AG04449 (cell line): ENCODE measurements around the gene LPP.

ENCODE experiments used
- CTCF ChIA-PET: fragments of 350-600 bp; formaldehyde crosslinking; extraction: SDS; loops from one replicate; lab custom pipeline; 2021; ENCODE audit warnings: antibody characterized with exemption; lab: Yijun Ruan, JAX
- POLR2A ChIA-PET: fragments of 400-600, 350-600 bp; formaldehyde crosslinking; extraction: SDS; loops from one replicate; lab custom pipeline; 2020; ENCODE audit warnings: antibody characterized with exemption, inconsistent platforms; lab: Yijun Ruan, JAX
- DNase-seq: peaks from one replicate; pipeline ENCODE4 v3.0.0-alpha.2; 2010; ENCODE audit warnings: low read depth, low spot score
- H3K4me3 ChIP-seq: 2 replicates; pipeline ENCODE4 v1.5.1; 2011; ENCODE audit warnings: low read depth, mild to moderate bottlenecking, control low read depth, low read length
- CTCF ChIP-seq: IDR thresholded peaks from one replicate; pipeline ENCODE4 v1.5.1; 2011; ENCODE audit warnings: mild to moderate bottlenecking, moderate library complexity, low read length, control low read depth, inconsistent platforms; ENCODE audit not compliant: insufficient read depth; ENCODE audit errors: missing control alignments

LPP gene

GRCh38 chr3:188875413-188875812 is 721.5 kb downstream of the LPP start:
- CTCF ChIA-PET, result interaction anchor here (0.9 kb wide), 1 partner anchor 12 kb away, joined by 3 read pairs; no protein-coding TSS in a partner anchor
- no peak for TF ChIP-seq CTCF
- POLR2A ChIA-PET, result no interaction called here
- H3K4me3 ChIP-seq, result no peak overlapping the region
- DNase-seq, result no peak

GRCh38 chr3:188876370-188876769 is 722.4 kb downstream of the LPP start:
- DNase-seq, result no peak
- TF ChIP-seq CTCF, result no peak
- ChIA-PET POLR2A (no interaction called here), CTCF (no interaction called here)
- H3K4me3 ChIP-seq, result no peak overlapping the region

- TF ChIP-seq CTCF, result no peak
- ChIA-PET POLR2A (no interaction called here), CTCF (no interaction called here)
- DNase-seq, result no peak
- H3K4me3 ChIP-seq, result no peak overlapping the region
Observed at GRCh38 chr3:188877381-188877780, 723.4 kb downstream of the LPP start.

- ChIA-PET POLR2A (no interaction called here), CTCF (no interaction called here)
- H3K4me3 ChIP-seq, result no peak overlapping the region
- DNase-seq, result no peak
- no peak for TF ChIP-seq CTCF
Observed at GRCh38 chr3:188878076-188878475, 724.1 kb downstream of the LPP start.

GRCh38 chr3:188881954-188882641 is 728.1 kb downstream of the LPP start:
- ChIA-PET CTCF (interaction anchor here (0.8 to 1.4 kb wide), 5 partner anchors 9 to 1142 kb away, joined by 3 read pairs; no protein-coding TSS in a partner anchor), POLR2A (interaction anchor here (0.7 to 1.2 kb wide), 3 partner anchors 9 to 65 kb away, joined by 3 to 4 read pairs (median 3); no protein-coding TSS in a partner anchor)
- peak; percentile 71 for DNase-seq
- no peak for TF ChIP-seq CTCF
- H3K4me3 ChIP-seq, result no peak overlapping the region

GRCh38 chr3:188884299-188885043 is 730.5 kb downstream of the LPP start:
- TF ChIP-seq CTCF, result no peak
- CTCF ChIA-PET, result no interaction called here
- POLR2A ChIA-PET, result no interaction called here
- no peak overlapping the region for H3K4me3 ChIP-seq
- DNase-seq, result no peak
